ENCODE measurements around the gene NCAM1.

- TF ChIP-seq CTCF (IDR thresholded peaks at IDR 0.05; ENCODE audit: insufficient read depth, low read length), result no peak
- no peak for TF ChIP-seq GABPA (IDR thresholded peaks at IDR 0.05; ENCODE audit: low read depth)
- TF ChIP-seq SPI1 (IDR thresholded peaks at IDR 0.05; ENCODE audit: borderline replicate concordance, low read depth), result no peak
Measured at GRCh38 chr11:113272927-113273615, 311.9 kb downstream of the NCAM1 start.

Data from HL-60 (cell line).